NB4 (cell line): Measurements from ENCODE around the gene SMPD3.

ENCODE experiments used
- MAX ChIP-seq: IDR thresholded peaks from 2 replicates; pipeline ENCODE4 v1.6.1; 2011; ENCODE audit warnings: low read depth, low read length
- MYC ChIP-seq: IDR thresholded peaks from 2 replicates; pipeline ENCODE4 v1.6.1; 2011; ENCODE audit warnings: low read depth, low read length
- POLR2A ChIP-seq: IDR thresholded peaks from 2 replicates; pipeline ENCODE4 v1.6.1; 2011; ENCODE audit warnings: mild to moderate bottlenecking; ENCODE audit not compliant: insufficient read length; ENCODE audit errors: extremely low read depth
- TF ChIP-seq, protein P1 (sequence below): IDR thresholded peaks from one replicate; pipeline ENCODE4 v1.5.1; 2012; ENCODE audit warnings: low read depth, low read length

DNA sequence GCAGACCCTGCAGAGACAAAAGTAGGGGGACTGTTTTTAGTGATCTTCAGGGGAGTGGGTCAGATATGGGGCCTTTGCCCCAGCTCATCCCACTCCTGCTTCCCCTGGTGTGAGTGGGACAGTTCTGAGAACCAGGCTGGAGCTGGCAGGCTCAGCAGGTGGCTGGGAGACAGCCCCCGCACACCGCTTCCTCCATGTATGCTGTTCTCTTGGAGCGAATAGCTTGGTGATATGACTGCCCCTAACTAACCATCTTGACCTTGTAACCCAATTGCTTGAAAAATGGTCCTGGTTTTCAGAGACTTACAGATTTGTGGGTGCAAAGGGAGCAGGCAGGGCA, 76.0 kb downstream of the SMPD3 start:
- TF ChIP-seq, protein P1, sequence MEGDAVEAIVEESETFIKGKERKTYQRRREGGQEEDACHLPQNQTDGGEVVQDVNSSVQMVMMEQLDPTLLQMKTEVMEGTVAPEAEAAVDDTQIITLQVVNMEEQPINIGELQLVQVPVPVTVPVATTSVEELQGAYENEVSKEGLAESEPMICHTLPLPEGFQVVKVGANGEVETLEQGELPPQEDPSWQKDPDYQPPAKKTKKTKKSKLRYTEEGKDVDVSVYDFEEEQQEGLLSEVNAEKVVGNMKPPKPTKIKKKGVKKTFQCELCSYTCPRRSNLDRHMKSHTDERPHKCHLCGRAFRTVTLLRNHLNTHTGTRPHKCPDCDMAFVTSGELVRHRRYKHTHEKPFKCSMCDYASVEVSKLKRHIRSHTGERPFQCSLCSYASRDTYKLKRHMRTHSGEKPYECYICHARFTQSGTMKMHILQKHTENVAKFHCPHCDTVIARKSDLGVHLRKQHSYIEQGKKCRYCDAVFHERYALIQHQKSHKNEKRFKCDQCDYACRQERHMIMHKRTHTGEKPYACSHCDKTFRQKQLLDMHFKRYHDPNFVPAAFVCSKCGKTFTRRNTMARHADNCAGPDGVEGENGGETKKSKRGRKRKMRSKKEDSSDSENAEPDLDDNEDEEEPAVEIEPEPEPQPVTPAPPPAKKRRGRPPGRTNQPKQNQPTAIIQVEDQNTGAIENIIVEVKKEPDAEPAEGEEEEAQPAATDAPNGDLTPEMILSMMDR = no peak
- TF ChIP-seq POLR2A = no peak
- TF ChIP-seq MAX = no peak
- TF ChIP-seq MYC = no peak
